Measurements from ENCODE around the gene STPG4.

Gene STPG4

DNA sequence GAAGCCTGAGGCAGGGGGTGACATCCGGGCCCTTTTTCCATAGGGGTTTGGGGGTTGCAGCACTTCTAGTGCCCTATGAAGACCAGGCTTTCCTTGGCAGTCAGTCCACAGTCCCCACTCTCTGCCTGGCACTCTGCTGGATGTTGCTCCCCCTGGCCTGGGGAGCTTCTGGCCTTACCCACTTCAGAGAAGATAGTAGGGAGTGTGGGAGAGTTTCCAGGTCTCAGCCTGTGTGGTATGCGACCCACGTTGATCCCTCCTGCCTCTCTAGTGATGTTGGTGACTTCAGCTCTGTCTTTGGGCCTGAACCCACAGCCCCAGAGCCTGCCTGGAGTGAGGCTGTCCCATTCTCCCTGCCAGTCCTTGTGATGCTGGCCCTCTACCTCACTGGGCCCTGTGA lies 105.6 kb downstream of the STPG4 start:
- DNase-seq, result no peak

DNA sequence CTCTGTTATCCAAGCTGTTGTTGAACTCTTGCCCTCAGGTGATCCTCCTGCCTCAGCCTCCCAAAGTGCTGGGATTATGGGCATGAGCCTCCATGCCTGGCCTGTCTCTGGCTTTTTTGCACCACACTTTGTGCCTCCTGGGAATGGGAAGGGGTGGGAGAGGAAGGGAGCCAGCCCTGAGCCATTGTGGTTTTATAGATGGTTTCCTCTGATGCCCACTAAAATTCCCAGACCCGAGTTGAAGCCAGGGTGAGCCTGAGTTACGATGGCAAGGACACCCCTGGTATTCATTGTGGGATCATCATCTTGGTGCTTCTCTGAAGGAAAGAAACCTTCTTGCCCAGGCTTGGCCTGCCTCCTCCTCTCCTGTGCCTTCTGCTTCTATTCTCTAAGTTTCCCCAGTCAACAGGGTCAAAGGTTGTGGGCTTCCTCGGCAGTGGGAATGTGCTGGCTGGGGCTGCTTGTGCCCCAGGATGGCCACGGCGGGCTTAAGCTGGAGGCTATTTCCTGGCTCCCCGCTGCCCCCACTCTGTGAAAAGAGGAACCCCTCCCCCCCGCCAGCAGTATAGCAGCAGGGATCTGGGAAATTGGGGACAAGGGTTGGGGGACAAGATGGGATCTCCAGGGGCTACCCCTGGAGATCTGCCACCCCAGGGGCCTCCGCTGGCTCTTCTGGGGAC lies 106.2 kb downstream of the STPG4 start:
- DNase-seq, result no peak

DNA sequence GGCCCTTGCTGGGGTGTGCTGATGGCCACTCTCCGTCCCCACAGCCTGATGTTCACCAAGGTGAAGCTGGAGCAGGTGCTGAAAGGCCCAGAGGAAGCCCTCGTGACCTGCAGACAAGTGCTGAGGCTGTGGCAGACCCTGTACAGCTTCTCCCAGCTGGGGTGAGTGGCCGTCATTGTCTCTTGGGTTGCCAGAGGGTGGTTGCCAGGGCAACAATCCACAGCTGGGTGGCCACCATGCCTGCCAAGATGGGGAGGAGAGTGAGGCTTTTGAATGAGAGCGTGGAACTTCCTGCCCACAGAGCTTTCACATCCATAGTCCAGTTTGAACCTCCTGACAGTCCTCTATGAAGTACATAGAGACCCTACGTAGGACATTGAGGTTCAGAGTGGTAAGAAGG lies 108.8 kb downstream of the STPG4 start:
- DNase-seq, result peak; percentile 23

DNA sequence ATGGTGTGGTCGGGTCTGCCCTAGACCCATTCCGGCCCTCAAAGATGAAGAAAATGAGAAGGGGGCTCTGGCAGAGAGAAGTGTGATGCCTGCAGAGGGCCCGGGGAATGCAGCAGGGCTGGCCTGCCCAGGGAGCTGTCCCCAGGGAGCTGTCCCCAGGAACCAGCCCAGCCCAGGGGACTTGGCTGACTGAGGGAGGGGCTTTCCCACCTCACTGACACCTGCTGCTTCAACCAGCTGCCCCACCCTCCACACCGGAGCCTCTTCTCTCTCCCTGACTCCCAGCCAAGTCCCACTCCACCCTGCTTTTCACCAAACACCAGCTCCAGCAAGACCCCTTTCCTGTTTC lies 111.2 kb downstream of the STPG4 start:
- DNase-seq, result peak; percentile 45

DNA sequence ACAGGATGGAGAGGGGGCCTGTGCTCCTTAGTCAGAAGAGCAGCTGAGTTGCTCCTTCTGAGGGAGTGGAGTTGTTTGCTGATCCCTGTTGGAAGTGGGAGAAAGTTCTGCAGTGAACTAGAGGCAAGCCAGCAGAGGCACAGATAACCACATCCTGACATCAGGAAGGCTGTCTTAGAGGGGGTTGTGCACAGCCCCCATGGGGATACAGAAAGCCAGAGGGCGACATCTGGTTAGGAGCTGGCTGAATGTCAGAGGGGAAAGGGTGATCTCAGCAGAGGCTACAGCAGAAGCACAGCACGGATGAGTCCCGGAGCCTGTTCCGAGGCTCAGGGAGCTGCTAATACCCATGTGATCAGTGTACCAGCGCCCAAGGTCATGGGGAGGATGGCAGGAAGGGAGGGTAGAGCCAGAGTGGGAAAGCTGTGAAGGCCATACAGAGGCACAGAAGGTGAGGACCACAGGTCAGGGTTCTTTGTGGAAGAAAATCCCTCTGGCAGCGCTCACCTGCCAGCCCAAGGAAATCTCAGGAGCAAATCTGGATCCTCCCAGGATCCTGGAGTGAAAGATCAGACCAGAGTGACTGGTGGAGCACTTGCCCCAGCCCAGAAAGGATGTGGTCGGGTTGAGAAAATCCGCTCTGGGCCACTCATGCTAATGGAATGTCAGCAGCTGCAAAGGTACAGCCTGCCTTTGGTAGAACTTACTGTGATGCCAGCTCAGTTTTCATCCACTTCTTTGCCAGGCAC lies 111.8 kb downstream of the STPG4 start:
- peak; percentile 78 for DNase-seq

DNA sequence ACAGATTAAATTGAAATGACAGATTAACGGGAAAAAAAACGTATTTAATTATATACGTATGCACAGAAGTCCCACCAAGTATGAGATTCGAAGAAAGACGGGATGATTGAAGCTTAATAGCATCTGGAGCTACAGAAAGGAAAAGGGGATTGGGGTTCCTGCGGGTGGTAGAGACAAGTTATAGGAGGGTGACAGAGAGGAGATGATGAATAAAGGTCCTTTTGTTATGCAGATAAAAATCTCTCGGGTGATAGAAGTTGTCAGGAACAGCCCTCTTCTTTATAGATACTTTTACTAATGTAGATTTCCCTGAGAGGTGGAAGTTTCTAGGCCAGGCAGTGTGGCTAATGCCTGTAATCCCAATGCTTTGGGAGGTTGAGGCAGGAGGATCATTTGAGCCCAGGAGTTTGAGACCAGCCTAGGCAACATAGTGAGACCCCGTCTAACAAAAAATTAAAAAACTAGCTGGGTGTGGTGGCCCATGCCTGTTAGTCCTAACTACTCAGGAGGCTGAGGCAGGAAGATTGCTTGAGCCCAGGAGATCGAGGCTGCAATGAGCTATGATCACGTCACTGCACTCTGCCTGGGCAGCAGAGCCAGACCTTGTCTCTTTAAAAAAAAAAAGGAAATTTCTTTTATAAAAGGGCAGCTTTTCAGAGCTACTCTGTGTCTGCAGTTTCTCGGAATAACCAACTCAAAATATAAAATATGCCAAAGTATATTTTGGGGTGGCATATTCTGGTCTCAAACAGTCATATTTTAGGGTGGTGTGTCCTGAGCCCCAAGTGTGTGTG lies 113.0 kb downstream of the STPG4 start:
- DNase-seq, result no peak

DNA sequence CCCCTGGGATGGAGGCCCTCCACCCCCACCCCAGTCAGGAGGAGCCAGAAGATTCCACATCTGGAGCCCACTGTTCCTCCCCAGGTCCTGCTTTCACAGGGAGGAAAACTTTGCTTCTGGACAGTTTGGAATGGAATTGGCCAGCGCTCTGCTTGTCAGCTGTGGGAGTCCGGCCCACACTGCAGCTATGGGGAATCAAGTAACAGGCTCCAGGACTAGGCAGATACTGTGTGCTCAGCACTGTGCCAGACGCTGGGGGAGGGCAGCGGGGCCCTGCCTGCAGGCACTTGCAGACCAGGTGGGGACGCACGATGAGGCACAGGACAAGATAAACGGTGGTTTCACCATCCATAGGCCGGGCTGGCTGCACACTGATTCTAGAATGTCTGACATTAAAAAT lies 114.0 kb downstream of the STPG4 start:
- DNase-seq, result no peak

DNA sequence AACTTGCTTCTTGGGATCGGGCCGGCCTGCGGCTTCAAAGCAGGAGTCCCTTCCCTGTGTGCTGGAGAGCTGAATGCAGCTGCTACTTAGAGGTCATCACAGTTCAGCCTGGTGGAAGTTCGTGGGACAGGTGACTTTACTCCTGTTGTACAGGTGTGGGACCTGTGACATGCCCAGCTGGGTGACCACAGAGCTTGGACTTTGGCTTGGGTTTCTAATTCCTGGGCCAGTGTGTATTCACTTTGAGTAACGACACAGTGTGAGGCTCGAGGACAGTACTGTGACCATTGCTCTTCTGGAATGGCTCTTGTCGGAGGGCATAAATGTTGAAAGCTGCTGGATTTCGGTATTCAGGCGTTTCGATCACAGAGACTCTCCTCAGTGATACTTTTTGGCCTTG lies 114.5 kb downstream of the STPG4 start:
- no peak for DNase-seq

DNA sequence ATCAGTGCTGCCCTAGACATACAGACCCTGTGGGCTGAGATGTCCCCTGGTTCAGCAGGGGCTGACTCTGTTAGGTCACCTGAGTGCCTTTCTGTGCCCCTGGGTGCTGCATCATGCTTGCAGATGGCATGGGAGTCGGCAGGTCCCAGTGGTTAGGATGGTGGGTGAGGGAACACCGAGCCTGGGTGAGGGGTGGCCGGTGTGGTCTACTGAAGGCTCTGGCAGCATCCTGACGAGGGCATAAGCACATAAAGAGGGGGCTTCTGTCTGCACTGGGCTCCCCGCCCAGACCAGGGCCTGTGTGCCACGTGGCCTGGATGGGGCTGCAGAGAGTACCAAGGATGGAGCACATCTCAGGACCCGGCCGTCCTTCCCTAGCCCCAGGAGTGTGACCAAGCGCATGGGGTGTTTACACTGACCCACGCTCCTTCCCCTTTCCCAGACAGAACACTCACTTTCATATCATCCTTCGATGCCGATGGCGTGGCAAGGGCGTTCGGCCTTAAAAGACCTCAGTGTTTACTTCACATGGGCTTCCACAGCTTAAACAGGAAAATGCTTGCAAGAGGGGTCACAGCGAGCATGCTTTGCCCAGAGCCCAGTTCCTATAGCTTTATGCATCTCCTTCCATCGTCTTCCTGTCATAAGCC lies 115.1 kb downstream of the STPG4 start:
- no peak for DNase-seq

DNA sequence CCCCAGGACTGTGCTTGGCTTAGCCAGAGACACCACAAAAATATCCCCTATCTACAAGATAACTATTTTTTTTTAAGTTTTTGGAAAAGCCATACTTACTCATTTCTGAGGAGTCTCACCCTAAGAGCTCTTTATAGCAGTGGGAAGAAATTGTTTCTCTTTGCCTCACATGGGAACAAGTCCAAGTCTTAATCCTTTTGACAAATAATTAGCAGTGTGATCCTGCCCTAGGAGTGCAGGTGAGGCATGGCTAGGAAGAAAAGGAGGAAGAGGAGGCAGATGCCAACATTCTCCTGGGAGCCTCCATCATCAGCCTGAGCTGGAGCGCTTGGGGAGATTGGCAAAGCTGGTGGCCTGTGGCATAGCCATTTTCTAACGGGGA lies 115.6 kb downstream of the STPG4 start:
- no peak for DNase-seq

DNA sequence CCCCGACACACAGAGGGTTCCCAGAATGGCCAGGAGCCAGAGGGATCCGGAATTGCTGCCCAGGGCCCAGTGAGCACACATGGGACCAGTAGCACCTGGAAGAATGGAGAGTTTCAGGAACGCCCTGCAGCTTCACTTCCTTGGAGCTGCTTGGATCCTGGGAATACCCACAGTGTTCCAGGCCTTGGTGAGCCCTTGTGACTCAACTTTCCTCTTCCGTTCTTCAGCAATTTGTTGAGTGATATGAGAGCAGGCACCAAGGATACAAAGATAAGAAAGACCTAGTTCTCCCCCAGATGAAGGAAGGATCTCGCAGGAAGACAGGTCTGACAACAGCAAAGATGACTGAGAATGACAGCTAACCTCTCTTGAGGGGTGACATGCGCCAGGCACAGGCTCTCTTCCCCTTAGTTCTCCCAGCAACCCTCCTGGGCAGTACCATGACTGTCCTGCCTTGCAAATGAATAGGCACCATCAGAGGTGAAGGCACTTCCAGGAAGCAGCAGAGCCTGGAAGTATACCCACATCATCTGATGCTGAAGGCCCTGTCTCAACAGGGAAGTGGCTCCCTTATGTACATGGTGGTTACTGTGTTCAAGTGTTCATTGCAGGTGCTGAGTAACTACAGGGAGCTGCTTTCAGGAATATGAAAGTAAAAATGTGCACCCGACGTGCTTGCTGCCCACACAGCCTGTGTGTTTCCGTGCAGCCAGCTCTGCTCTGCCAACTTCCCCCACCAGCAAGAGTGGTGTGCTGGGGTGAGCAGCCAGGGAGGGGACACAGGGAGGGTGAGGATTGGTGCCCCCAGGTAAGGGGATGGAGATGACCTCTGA lies 116.2 kb downstream of the STPG4 start:
- DNase-seq, result peak; percentile 53

DNA sequence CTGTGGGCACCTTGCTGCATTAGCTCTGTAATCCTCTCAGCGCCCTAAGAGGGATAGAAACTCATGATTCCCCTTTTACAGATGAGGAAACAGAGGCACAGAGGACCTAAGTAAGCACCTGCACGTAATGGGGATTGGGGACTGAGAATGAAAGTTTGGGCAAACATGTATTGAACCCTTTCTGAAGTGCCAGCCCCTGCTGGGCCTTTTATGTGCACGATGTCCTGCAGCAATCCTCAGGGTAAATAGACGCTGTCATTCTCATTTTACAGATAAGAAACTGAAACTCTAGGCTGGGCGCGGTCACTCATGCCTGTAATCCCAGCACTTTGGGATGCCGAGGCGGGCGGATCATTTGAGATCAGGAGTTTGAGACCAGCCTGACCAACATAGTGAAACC lies 117.4 kb downstream of the STPG4 start:
- DNase-seq, result no peak

Data from DMS53 (cell line).